ENCODE measurements around the gene TNNT2.
A peak's percentile ranks its signal among the peaks of the same experiment; 100 is the strongest.

Gene TNNT2

GRCh38 chr1:201309416-201309815 is 68.1 kb downstream of the TNNT2 start:
- peak; percentile 93 for DNase-seq

Measured in NCI-H2171 treated with DMSO at 0.1 percent for 48 hours (cell line).